Brain microvascular endothelial cell (primary cell): ENCODE measurements around the gene KERA.

Source experiments
- DNase-seq: peaks from one replicate; pipeline ENCODE4 v3.0.0-alpha.2; 2020
- H3K27ac ChIP-seq: fragments of 250-450 bp; sonication (Bioruptor Pico); 2 replicates; pipeline ENCODE4 v1.5.1; 2020; ENCODE audit warnings: mild to moderate bottlenecking, moderate library complexity
- H3K27me3 ChIP-seq: fragments of 250-450 bp; sonication (Bioruptor Pico); replicated peaks from 2 replicates; pipeline ENCODE4 v1.5.1; 2020; ENCODE audit warnings: mild to moderate bottlenecking
- H3K36me3 ChIP-seq: fragments of 250-450 bp; sonication (Bioruptor Pico); replicated peaks from 2 replicates; pipeline ENCODE4 v1.5.1; 2020; ENCODE audit warnings: mild to moderate bottlenecking
- H3K4me3 ChIP-seq: 2 replicates; pipeline ENCODE4 v1.5.1; 2011; ENCODE audit warnings: low read depth, mild to moderate bottlenecking, control low read depth, low read length, moderate library complexity
- in situ Hi-C: cut with HindIII; loops from 2 replicates; pipeline ENCODE4 v1.10.0; 2017; ENCODE audit warnings: low sequenced_read_pairs, low pct_ligation_motif_present
- TF ChIP-seq, protein P1 (sequence below): IDR thresholded peaks from 2 replicates; pipeline ENCODE4 v1.5.1; 2011; ENCODE audit warnings: low read depth, mild to moderate bottlenecking, moderate library complexity, low read length, control low read depth, inconsistent platforms; ENCODE audit errors: missing control alignments

The KERA gene

GRCh38 chr12:91043408-91043807, 14.4 kb downstream of the KERA start:
- Histone ChIP-seq H3K36me3 (no peaks in the 10 kb centered on the region), H3K4me3 (no peak overlapping the region), H3K27me3 (no peaks in the 10 kb centered on the region), H3K27ac (no peak overlapping the region)
- in situ Hi-C loops, result no loop called here
- no peak for DNase-seq
- TF ChIP-seq, protein P1, sequence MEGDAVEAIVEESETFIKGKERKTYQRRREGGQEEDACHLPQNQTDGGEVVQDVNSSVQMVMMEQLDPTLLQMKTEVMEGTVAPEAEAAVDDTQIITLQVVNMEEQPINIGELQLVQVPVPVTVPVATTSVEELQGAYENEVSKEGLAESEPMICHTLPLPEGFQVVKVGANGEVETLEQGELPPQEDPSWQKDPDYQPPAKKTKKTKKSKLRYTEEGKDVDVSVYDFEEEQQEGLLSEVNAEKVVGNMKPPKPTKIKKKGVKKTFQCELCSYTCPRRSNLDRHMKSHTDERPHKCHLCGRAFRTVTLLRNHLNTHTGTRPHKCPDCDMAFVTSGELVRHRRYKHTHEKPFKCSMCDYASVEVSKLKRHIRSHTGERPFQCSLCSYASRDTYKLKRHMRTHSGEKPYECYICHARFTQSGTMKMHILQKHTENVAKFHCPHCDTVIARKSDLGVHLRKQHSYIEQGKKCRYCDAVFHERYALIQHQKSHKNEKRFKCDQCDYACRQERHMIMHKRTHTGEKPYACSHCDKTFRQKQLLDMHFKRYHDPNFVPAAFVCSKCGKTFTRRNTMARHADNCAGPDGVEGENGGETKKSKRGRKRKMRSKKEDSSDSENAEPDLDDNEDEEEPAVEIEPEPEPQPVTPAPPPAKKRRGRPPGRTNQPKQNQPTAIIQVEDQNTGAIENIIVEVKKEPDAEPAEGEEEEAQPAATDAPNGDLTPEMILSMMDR, result no peak

DNA sequence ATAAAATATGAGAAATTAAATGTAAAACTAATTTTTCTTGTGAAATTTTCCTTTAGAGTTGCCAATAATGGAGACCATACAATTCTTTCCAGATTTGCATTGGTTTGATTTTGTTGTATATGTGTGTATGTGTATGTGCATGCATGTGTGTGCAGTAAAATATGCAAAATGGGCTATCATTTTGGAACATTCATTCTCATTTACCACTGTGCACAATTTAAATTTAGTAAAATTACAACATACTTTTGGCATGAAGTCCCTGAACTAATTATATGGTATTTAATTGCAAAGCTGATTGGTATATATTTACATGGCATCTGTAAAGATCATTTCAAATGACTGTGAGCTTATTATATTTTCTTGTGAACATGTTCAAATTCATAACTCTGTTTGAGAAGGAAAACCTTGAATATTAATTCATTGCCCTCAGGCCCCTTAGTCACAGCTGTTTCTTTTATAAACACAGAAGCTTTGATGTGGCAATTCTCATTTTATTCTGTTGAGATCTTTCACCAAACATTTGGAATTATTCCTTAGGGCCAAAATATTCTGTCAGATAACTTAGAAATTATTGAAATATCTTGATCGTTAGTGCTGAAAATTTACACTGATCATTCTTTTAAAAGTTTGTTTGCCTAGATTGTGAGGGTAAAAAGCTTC, 17.6 kb downstream of the KERA start:
- DNase-seq, result no peak
- Histone ChIP-seq H3K27ac (no peak overlapping the region), H3K27me3 (no peaks in the 10 kb centered on the region), H3K36me3 (no peaks in the 10 kb centered on the region), H3K4me3 (no peak overlapping the region)
- in situ Hi-C loops, result no loop called here
- TF ChIP-seq, protein P1, result no peak

DNA sequence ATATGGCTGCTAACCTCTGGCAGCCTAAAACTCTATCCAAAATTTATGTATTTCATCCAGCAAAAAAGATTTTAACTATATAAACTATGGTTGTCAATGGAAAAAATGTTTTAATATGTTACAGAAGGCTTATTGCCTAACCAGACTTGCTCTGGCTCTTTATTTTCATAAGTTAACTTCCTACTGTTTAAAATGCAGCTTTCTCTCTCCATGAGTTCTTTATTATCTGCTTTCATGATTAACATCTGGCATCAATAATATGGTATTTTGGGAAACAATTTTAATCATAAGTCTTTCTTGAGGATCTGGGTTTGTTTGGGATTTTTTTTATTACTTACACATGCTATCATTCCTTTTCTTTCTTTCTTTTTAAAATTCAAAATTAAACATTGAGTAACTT, 20.5 kb downstream of the KERA start:
- no peak for DNase-seq

DNA sequence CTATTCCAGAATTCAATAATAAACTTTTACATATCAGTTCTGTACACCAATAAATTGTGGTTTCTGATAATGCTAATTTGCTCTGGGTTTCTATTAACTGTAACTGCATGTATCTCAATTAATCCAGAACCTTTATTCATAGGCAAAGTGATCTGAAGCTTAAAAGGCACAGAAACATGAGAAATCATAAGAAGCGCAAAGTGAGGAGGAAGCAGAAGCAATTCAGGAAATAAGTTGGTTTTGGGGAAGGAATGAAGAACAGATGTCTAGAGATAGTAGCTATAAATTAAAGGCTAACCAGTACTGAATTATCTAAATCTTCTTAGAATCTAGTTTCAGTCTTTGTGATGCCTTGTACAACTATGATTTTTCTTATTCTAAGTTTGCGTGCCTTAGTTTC, 24.6 kb downstream of the KERA start:
- in situ Hi-C loops, result no loop called here
- Histone ChIP-seq H3K36me3 (no peaks in the 10 kb centered on the region), H3K27me3 (no peaks in the 10 kb centered on the region), H3K27ac (no peak overlapping the region), H3K4me3 (no peak overlapping the region)
- no peak for DNase-seq
- TF ChIP-seq, protein P1, result no peak

More for the DNA sequence above, 20.5 kb downstream of the KERA start:
- no peaks in the 10 kb centered on the region for H3K36me3 ChIP-seq
- H3K4me3 ChIP-seq, result no peak overlapping the region
- in situ Hi-C loops, result no loop called here
- no peaks in the 10 kb centered on the region for H3K27me3 ChIP-seq
- TF ChIP-seq, protein P1, result no peak
- no peak overlapping the region for H3K27ac ChIP-seq

DNA sequence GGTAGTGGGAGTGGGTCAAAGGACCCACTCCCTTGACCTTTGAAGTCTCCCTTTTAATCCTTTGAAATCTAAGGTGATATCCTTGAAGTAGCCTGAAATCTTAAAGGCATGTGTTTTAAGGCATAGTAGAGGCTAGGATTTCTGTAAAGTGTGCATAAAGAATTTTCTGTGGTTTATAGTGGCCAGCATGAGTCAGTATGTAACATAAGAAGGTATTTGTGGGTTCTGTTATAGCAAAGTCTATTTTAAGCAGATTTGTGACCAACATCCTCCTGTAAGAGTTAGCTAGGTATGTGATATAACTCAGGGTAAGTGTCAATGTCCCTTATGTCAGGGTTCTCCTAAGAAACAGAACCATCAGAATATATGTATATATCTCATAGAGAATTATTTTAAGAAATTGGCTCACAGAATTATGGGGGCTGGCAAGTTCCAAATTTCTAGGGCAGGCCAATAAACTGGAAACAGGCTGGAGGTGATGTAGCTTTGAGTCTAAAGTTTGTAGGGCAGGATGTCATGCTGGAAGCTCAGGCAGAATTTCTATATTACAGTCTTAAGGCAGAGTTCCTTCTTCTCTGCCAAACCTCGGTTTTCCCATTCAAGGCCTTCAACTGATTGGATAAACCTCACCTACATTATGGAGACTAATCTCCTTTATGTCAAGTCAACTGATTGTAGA, 34.4 kb downstream of the KERA start:
- in situ Hi-C loops, result no loop called here
- peak; percentile 56 for DNase-seq

More for the DNA sequence above, 34.4 kb downstream of the KERA start:
- no peaks in the 10 kb centered on the region for H3K36me3 ChIP-seq
- TF ChIP-seq, protein P1, result no peak
- H3K4me3 ChIP-seq, result no peak overlapping the region
- no peaks in the 10 kb centered on the region for H3K27me3 ChIP-seq
- H3K27ac ChIP-seq, result no peak overlapping the region
